Liver (tissue), 9 donors: Measurements from ENCODE around the gene ADGRD1. TPM values are rescaled to one million over a fixed set of nuclear protein-coding genes. Genes with fewer than 3 reads are reported as not detected.

ENCODE experiments used
- DNase-seq: peaks from one replicate; pipeline ENCODE4 v3.0.0-alpha.2; 2017; ENCODE audit warnings: low spot score
- H3K27ac ChIP-seq, 2 donors: one replicate each; pipeline ENCODE4 v1.7.0; 2013; ENCODE audit warnings: inconsistent platforms in 2 of 2, low read length in 2 of 2, control low read depth in 1 of 2, low read depth in 1 of 2, mild to moderate bottlenecking in 1 of 2
- H3K27me3 ChIP-seq, 4 donors: one replicate each; pipeline versions ENCODE4 v1.6.1 to v1.7.0; 2013; ENCODE audit warnings: low read length in 3 of 4, inconsistent platforms in 1 of 4, mild to moderate bottlenecking in 1 of 4, moderate library complexity in 1 of 4; ENCODE audit not compliant: control insufficient read depth in 4 of 4, insufficient read depth in 4 of 4
- H3K36me3 ChIP-seq, 4 donors: one replicate each; pipeline versions ENCODE4 v1.6.1 to v1.7.0; 2013; ENCODE audit warnings: low read length in 3 of 4, mild to moderate bottlenecking in 3 of 4, low read depth in 1 of 4, moderate library complexity in 1 of 4; ENCODE audit not compliant: control insufficient read depth in 4 of 4, insufficient read depth in 3 of 4
- H3K4me1 ChIP-seq, 4 donors: one replicate each; pipeline versions ENCODE4 v1.6.1 to v1.7.0; 2013; ENCODE audit warnings: low read length in 3 of 4, mild to moderate bottlenecking in 3 of 4, moderate library complexity in 1 of 4; ENCODE audit not compliant: control insufficient read depth in 4 of 4, insufficient read depth in 4 of 4
- H3K4me3 ChIP-seq, 3 donors: one replicate each; pipeline versions ENCODE4 v1.6.1 to v1.7.0; 2013; ENCODE audit warnings: low read length in 3 of 3, control low read depth in 1 of 3, low read depth in 1 of 3, mild to moderate bottlenecking in 1 of 3
- H3K9ac ChIP-seq, 2 donors: one replicate each; pipeline ENCODE4 v1.7.0; 2013; ENCODE audit warnings: low read length in 2 of 2, mild to moderate bottlenecking in 2 of 2, moderate library complexity in 2 of 2, control low read depth in 1 of 2, low read depth in 1 of 2
- H3K9me3 ChIP-seq, 4 donors: one replicate each; pipeline versions ENCODE4 v1.6.1 to v1.7.0; 2013; ENCODE audit warnings: low read length in 3 of 4; ENCODE audit not compliant: control insufficient read depth in 4 of 4
- ATF3 ChIP-seq: IDR thresholded peaks from 2 replicates; pipeline ENCODE4 v1.6.1; 2016; ENCODE audit warnings: antibody characterized with exemption
- CTCF ChIP-seq: fragments of 150-350 bp; IDR thresholded peaks from 2 replicates; pipeline ENCODE4 v1.5.1; 2017; ENCODE audit warnings: improper control_type of control experiment, low read depth, low read length; ENCODE audit not compliant: missing input control
- EGR1 ChIP-seq, 2 donors: IDR thresholded peaks; 2 replicates each; pipeline ENCODE4 v1.6.1; 2016 to 2018; ENCODE audit warnings: antibody characterized with exemption in 2 of 2, low read depth in 2 of 2
- FOXA1 ChIP-seq: IDR thresholded peaks from 2 replicates; pipeline ENCODE4 v1.6.1; 2016; ENCODE audit warnings: antibody characterized with exemption
- FOXA2 ChIP-seq: IDR thresholded peaks from 2 replicates; pipeline ENCODE4 v1.6.1; 2016; ENCODE audit warnings: antibody characterized with exemption
- GABPA ChIP-seq, 2 donors: IDR thresholded peaks in 1 of 2; conservative IDR thresholded peaks in 1 of 2; 2 replicates each; pipeline ENCODE4 v1.6.1; 2016; ENCODE audit warnings: antibody characterized with exemption in 2 of 2, mild to moderate bottlenecking in 1 of 2, moderate library complexity in 1 of 2
- HNF4A ChIP-seq, 2 donors: conservative IDR thresholded peaks; 2 replicates each; pipeline ENCODE4 v1.6.1; 2016; ENCODE audit warnings: antibody characterized with exemption in 2 of 2, mild to moderate bottlenecking in 2 of 2
- HNF4G ChIP-seq: IDR thresholded peaks from 2 replicates; pipeline ENCODE4 v1.6.1; 2016; ENCODE audit warnings: antibody characterized with exemption
- NR2F2 ChIP-seq: IDR thresholded peaks from 2 replicates; pipeline ENCODE4 v1.6.1; 2016; ENCODE audit warnings: antibody characterized with exemption
- RAD21 ChIP-seq, 2 donors: IDR thresholded peaks; 2 replicates each; pipeline ENCODE4 v1.6.1; 2016; ENCODE audit warnings: antibody characterized with exemption in 2 of 2, mild to moderate bottlenecking in 2 of 2
- REST ChIP-seq: IDR thresholded peaks from 2 replicates; pipeline ENCODE4 v1.6.1; 2016; ENCODE audit warnings: antibody characterized with exemption, mild to moderate bottlenecking
- RXRA ChIP-seq, 2 donors: IDR thresholded peaks; 2 replicates each; pipeline ENCODE4 v1.6.1; 2017 to 2018; ENCODE audit warnings: antibody characterized with exemption in 2 of 2, mild to moderate bottlenecking in 1 of 2
- TAF1 ChIP-seq: conservative IDR thresholded peaks from 2 replicates; pipeline ENCODE4 v1.6.1; 2016; ENCODE audit warnings: antibody characterized with exemption, mild to moderate bottlenecking
- YY1 ChIP-seq: IDR thresholded peaks from 2 replicates; pipeline ENCODE4 v1.6.1; 2016; ENCODE audit warnings: antibody characterized with exemption, mild to moderate bottlenecking
- ZBTB33 ChIP-seq: IDR thresholded peaks from 2 replicates; pipeline ENCODE4 v1.6.1; 2016; ENCODE audit warnings: antibody characterized with exemption
- WGBS: extraction: QIAGEN DNeasy Blood & Tissue Kit; methylation state at CpG from one replicate; pipeline ENCODE4 v1.1.7; 2013; 5-methylcytosine and 5-hydroxymethylcytosine counted together
- polyA plus RNA-seq, 2 donors: library from polyadenylated mRNA; stranded (reverse) in 1 of 2; unstranded in 1 of 2; fragments of 200-250 nt in 1 of 2; fragments of >200 nt in 1 of 2; fragmentation: Nextera tagmentation in 1 of 2; extraction: Ambion mirVana in 1 of 2; gene quantifications; one replicate each; pipeline versions ENCODE4 v1.2.1 to v1.2.3, GENCODE V29; 2013 to 2015
- total RNA-seq, 2 donors: library from RNA; depleted of rRNA; stranded (reverse); fragments of >200 nt; gene quantifications; one replicate each; pipeline ENCODE4 v1.2.3, GENCODE V29; 2014
- donor health status: healthy.
- donor health status: healthy.
- donor health status: healthy.
- donor health status: healthy.
- donor health status: healthy.

Gene ADGRD1
- total and polyA plus RNA-seq, 4 donors: 2.7 to 7.1 (median 4.6) TPM

- TF ChIP-seq ATF3 (no peak), YY1 (no peak), REST (no peak), HNF4A (conservative IDR thresholded peaks at IDR 0.05) (no peak), RAD21 (IDR thresholded peaks at IDR 0.05) (no peak), CTCF (no peak)
- WGBS: 87% methylated on average over 8 of the region's 8 CpGs
- Histone ChIP-seq H3K4me3 (no peak overlapping the region), H3K9me3 (no peaks in the 10 kb centered on the region), H3K4me1 (no peaks in the 10 kb centered on the region), H3K9ac (no peak overlapping the region), H3K36me3 (no peaks in the 10 kb centered on the region), H3K27ac (no peak overlapping the region), H3K27me3 (no peaks in the 10 kb centered on the region)
- DNase-seq: no peak
These were observed 187.8 kb downstream of the ADGRD1 start for GRCh38 chr12:131141514-131141913.

- H3K36me3 ChIP-seq: no peaks in the 10 kb centered on the region
- no peaks in the 10 kb centered on the region for H3K9me3 ChIP-seq
- TF ChIP-seq HNF4A (conservative IDR thresholded peaks at IDR 0.05) (no peak), GABPA (IDR thresholded peaks at IDR 0.05 in 1 of 2, conservative IDR thresholded peaks at IDR 0.05 in 1 of 2) (no peak), YY1 (no peak), FOXA2 (no peak), EGR1 (IDR thresholded peaks at IDR 0.05; ENCODE audit: low read depth in 2 of 2) (no peak), RXRA (IDR thresholded peaks at IDR 0.05) (no peak), TAF1 (no peak), REST (no peak), ZBTB33 (no peak), HNF4G (no peak), ATF3 (no peak), NR2F2 (no peak), RAD21 (IDR thresholded peaks at IDR 0.05) (no peak), CTCF (no peak), FOXA1 (no peak)
- no peaks in the 10 kb centered on the region for H3K27me3 ChIP-seq
- no peaks in the 10 kb centered on the region for H3K4me1 ChIP-seq
- H3K9ac ChIP-seq: no peak overlapping the region
- 81% methylated on average over 19 of the region's 19 CpGs for WGBS
- no peak overlapping the region for H3K27ac ChIP-seq
- no peak overlapping the region for H3K4me3 ChIP-seq
- no peak for DNase-seq
These were observed 189.4 kb downstream of the ADGRD1 start for GRCh38 chr12:131142891-131143657.
